B cell (primary cell): ENCODE data around the gene KCNIP1.

ENCODE experiments used
- CTCF ChIP-seq: fragments of 200-600 bp; IDR thresholded peaks from one replicate; pipeline ENCODE4 v1.8.0; 2022; ENCODE audit warnings: antibody characterized with exemption, mild to moderate bottlenecking
- EZH2 ChIP-seq: IDR thresholded peaks from 2 replicates; pipeline ENCODE4 v1.6.1; 2012; ENCODE audit warnings: borderline replicate concordance, low read depth, mild to moderate bottlenecking, moderate library complexity, low read length; ENCODE audit not compliant: insufficient read depth, poor library complexity, severe bottlenecking

DNA sequence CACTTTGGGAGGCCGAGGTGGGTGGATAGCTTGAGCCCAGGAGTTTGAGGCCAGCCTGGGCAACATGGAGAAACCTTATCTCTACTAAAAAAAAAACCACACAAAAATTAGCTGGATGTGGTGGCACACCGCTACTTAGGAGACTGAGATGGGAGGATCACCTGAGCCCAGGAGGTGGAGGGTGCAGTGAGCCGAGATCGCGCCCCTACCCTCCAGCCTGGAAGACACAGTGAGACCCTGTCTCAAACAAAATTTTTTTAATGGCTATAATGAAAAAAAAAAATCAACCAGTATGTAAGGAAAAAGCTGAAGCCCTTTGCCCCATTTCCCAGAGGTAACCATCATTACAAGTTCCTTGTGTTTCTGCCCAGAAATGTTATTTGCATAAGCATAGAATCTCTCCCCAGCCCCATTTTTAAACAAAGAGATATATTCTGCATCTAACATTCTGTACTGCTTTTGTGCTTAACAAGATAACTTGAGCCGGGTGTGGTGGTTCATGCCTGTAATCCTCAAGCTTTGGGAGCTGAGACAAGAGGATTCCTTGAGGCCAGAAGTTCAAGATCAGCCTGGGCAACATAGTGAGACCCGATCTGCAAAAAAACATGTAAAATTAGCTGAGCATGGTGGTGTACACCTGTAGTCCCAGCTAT, 35.1 kb upstream of the KCNIP1 start:
- TF ChIP-seq CTCF = no peak
- TF ChIP-seq EZH2 = no peak
